DND-41 (cell line): ENCODE data around the gene SNAPC4.

Source experiments
- ATAC-seq: fragments of 200-7000 bp; cut with Tn5 transposase; 3 replicates; pipeline ENCODE4 v1.9.1; 2021; ENCODE audit warnings: low read depth; ENCODE audit not compliant: insufficient read depth
- DNase-seq: peaks from one replicate; pipeline ENCODE4 v3.0.0-alpha.2; 2020
- H2AFZ ChIP-seq: 2 replicates; pipeline ENCODE4 v1.6.0; 2012; ENCODE audit warnings: low read depth, low read length
- H3K27ac ChIP-seq: 2 replicates; pipeline ENCODE4 v1.5.1; 2012; ENCODE audit warnings: low read length, inconsistent platforms
- H3K27me3 ChIP-seq: fragments of 200-600 bp; sonication (generic); 2 replicates; pipeline ENCODE4 v1.6.0; 2012; ENCODE audit warnings: low read length, mild to moderate bottlenecking, inconsistent platforms; ENCODE audit not compliant: insufficient read depth, poor library complexity
- H3K36me3 ChIP-seq: 2 replicates; pipeline ENCODE4 v1.5.1; 2012; ENCODE audit warnings: low read length, inconsistent platforms; ENCODE audit not compliant: insufficient read depth
- H3K4me1 ChIP-seq: 2 replicates; pipeline ENCODE4 v1.5.1; 2012; ENCODE audit warnings: mild to moderate bottlenecking, low read length; ENCODE audit not compliant: insufficient read depth
- H3K4me2 ChIP-seq: 2 replicates; pipeline ENCODE4 v1.6.0; 2012; ENCODE audit warnings: mild to moderate bottlenecking, moderate library complexity, low read length, inconsistent platforms; ENCODE audit not compliant: insufficient read depth
- H3K4me3 ChIP-seq, 2 experiments: fragments of 200-600 bp in 1 of 2; shearing (Covaris generic) in 1 of 2; 2 replicates each; pipeline ENCODE4 v1.5.1; 2012 to 2016; ENCODE audit warnings: inconsistent platforms in 2 of 2, low read length in 2 of 2, mild to moderate bottlenecking in 2 of 2, low read depth in 1 of 2, moderate library complexity in 1 of 2
- H3K79me2 ChIP-seq: 2 replicates; pipeline ENCODE4 v1.6.0; 2012; ENCODE audit warnings: low read length, inconsistent platforms; ENCODE audit not compliant: insufficient read depth
- H3K9ac ChIP-seq: 2 replicates; pipeline ENCODE4 v1.6.0; 2012; ENCODE audit warnings: low read depth, mild to moderate bottlenecking, inconsistent platforms, low read length, moderate library complexity
- H3K9me3 ChIP-seq: 2 replicates; pipeline ENCODE4 v1.5.1; 2012; ENCODE audit warnings: low read length, moderate library complexity, mild to moderate bottlenecking, inconsistent platforms; ENCODE audit not compliant: insufficient read depth, severe bottlenecking
- H4K20me1 ChIP-seq: 2 replicates; pipeline ENCODE4 v1.6.0; 2012; ENCODE audit warnings: low read length; ENCODE audit not compliant: insufficient read depth
- EZH2 ChIP-seq: IDR thresholded peaks from 3 replicates; pipeline ENCODE4 v1.6.1; 2012; ENCODE audit warnings: borderline replicate concordance, low read depth, mild to moderate bottlenecking, moderate library complexity, low read length, inconsistent platforms; ENCODE audit not compliant: severe bottlenecking
- TF ChIP-seq, protein P1 (sequence below): IDR thresholded peaks from 2 replicates; pipeline ENCODE4 v1.5.1; 2012; ENCODE audit warnings: borderline replicate concordance, low read length, moderate library complexity, mild to moderate bottlenecking; ENCODE audit not compliant: poor library complexity, severe bottlenecking; ENCODE audit errors: extremely low read depth

Gene SNAPC4

DNA sequence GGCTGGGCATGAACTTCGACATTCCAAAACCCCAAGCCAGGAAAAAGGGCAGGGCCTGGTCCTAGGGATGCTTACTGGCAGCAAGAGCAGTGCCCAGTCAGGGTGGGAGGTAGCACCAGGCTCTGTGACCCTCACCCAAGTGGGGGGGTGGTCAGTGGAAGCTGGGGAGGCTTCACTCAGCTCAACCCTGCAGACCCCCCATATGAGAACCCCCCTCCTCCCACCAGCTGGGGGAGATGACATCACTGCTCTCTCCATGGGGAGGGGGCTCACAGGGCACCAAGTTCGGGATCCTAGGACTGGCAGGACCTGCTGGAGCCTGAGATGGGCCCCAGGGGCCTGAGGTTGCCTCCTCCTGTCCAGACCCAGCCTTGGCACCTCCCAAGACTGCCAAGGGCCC is 41.1 kb downstream of the SNAPC4 start:
- ATAC-seq = no peak
- H3K9ac ChIP-seq = no peak overlapping the region
- peaks cover 8% of the 10 kb centered on the region for H3K4me1 ChIP-seq
- no peak for DNase-seq
- no peak overlapping the region for H2AFZ ChIP-seq
- H3K27ac ChIP-seq = no peak overlapping the region
- peaks cover 6% of the 10 kb centered on the region for H3K79me2 ChIP-seq
- no peaks in the 10 kb centered on the region for H3K27me3 ChIP-seq
- H3K36me3 ChIP-seq = peaks cover 2% of the 10 kb centered on the region; the same call in 1 of the 2 replicates
- no peak overlapping the region for H3K4me2 ChIP-seq
- H3K9me3 ChIP-seq = no peaks in the 10 kb centered on the region
- H3K4me3 ChIP-seq = no peak overlapping the region
- TF ChIP-seq EZH2 = no peak
- TF ChIP-seq, protein P1, sequence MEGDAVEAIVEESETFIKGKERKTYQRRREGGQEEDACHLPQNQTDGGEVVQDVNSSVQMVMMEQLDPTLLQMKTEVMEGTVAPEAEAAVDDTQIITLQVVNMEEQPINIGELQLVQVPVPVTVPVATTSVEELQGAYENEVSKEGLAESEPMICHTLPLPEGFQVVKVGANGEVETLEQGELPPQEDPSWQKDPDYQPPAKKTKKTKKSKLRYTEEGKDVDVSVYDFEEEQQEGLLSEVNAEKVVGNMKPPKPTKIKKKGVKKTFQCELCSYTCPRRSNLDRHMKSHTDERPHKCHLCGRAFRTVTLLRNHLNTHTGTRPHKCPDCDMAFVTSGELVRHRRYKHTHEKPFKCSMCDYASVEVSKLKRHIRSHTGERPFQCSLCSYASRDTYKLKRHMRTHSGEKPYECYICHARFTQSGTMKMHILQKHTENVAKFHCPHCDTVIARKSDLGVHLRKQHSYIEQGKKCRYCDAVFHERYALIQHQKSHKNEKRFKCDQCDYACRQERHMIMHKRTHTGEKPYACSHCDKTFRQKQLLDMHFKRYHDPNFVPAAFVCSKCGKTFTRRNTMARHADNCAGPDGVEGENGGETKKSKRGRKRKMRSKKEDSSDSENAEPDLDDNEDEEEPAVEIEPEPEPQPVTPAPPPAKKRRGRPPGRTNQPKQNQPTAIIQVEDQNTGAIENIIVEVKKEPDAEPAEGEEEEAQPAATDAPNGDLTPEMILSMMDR = no peak
- peaks cover 11% of the 10 kb centered on the region for H4K20me1 ChIP-seq

DNA sequence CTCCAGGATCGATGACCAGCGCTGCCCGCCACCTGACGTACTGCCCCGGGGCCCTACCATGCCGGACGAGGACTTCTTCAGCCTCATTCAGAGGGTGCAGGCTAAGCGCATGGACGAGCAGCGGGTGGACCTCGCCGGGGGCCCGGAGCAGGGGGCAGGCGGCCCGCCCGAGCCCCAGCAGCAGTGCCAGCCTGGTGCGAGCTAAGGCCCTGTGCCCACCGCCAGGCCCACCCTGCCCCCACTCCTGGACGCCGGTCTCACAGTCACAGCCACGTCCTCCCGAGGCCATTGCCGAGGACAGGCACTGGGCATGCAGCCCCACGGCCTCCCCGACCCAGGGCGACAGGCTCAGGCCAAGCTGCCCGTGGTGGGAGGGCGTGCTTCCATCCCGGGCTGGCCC is 42.0 kb downstream of the SNAPC4 start:
- H3K79me2 ChIP-seq = peaks cover 3% of the 10 kb centered on the region; the same call in 1 of the 2 replicates
- DNase-seq (no peak), ATAC-seq (no peak)
- no peak overlapping the region for H3K27ac ChIP-seq
- no peaks in the 10 kb centered on the region for H3K27me3 ChIP-seq
- H4K20me1 ChIP-seq = peaks cover 9% of the 10 kb centered on the region
- no peaks in the 10 kb centered on the region for H3K36me3 ChIP-seq
- no peak for TF ChIP-seq EZH2
- TF ChIP-seq, protein P1 = no peak
- no peak overlapping the region for H3K4me3 ChIP-seq
- no peak overlapping the region for H2AFZ ChIP-seq
- H3K9ac ChIP-seq = no peak overlapping the region
- H3K4me2 ChIP-seq = no peak overlapping the region
- H3K4me1 ChIP-seq = peaks cover 5% of the 10 kb centered on the region
- no peaks in the 10 kb centered on the region for H3K9me3 ChIP-seq

DNA sequence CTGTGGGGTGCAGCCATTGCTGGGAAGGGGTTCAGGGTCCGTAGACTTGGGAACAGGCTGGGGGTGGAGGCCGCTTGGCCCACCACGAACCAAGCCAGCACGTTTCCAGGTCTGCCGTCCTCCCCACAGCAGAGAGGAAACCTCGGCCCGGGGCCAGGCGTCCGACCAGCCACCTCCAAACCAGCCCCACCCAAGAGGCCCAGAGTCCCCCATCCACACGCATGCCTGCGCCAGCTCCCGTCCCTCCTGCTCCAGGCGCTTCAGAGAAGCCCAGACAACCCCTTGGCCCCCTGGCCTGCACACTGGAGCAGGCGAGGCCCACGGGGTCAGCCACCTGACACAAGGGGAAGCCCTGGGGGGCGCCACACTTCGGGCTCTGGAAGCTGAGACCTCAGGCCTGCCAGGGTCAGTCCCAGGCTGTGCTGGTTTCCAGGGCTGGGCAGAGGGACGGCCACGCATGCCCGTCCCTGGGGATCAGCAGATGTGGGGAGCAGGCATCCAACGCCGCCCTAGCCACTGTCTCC is 42.7 kb downstream of the SNAPC4 start:
- Histone ChIP-seq H3K27me3 (no peaks in the 10 kb centered on the region), H2AFZ (no peak overlapping the region), H3K9ac (no peak overlapping the region), H3K27ac (no peak overlapping the region), H3K4me3 (no peak overlapping the region), H3K4me1 (no peaks in the 10 kb centered on the region), H4K20me1 (peaks cover 2% of the 10 kb centered on the region; the same call in 1 of the 2 replicates), H3K4me2 (no peak overlapping the region), H3K36me3 (no peaks in the 10 kb centered on the region), H3K79me2 (no peaks in the 10 kb centered on the region), H3K9me3 (no peaks in the 10 kb centered on the region)
- DNase-seq (no peak), ATAC-seq (no peak)
- no peak for TF ChIP-seq EZH2
- TF ChIP-seq, protein P1 = no peak
